Stimulated activated naive B cell treated with anti-CD40 and anti-IgM and Interleukin-4, amounts not matched to agents 10 μg/mL and 1 μg/mL and 100 μg/mL, for 72 hours (primary cell): ENCODE results near the gene DGKG.

Experiments
- ATAC-seq, 2 donors: fragments of 150-1000 bp; cut with Tn5 transposase; replicated peaks; 2 replicates each; pipeline ENCODE4 v1.10.0; 2021; ENCODE audit warnings: moderate library complexity in 1 of 2
- DNase-seq: peaks from one replicate; pipeline ENCODE4 v3.0.0; 2021
- H3K27ac Mint-ChIP-seq: one replicate; pipeline ENCODE4 v1.8.0; 2022; ENCODE audit warnings: mild to moderate bottlenecking, mixed read lengths
- H3K27me3 Mint-ChIP-seq, 2 donors: one replicate each; pipeline ENCODE4 v1.8.0; 2022; ENCODE audit warnings: mixed read lengths in 2 of 2
- H3K36me3 Mint-ChIP-seq, 2 donors: one replicate each; pipeline ENCODE4 v1.8.0; 2022; ENCODE audit warnings: mixed read lengths in 2 of 2, mild to moderate bottlenecking in 1 of 2
- H3K4me1 Mint-ChIP-seq, 2 donors: one replicate each; pipeline ENCODE4 v1.8.0; 2022; ENCODE audit warnings: mixed read lengths in 2 of 2, mild to moderate bottlenecking in 1 of 2
- H3K4me3 Mint-ChIP-seq, 2 donors: one replicate each; pipeline ENCODE4 v1.8.0; 2022; ENCODE audit warnings: mild to moderate bottlenecking in 2 of 2, mixed read lengths in 2 of 2, moderate library complexity in 1 of 2
- H3K9me3 Mint-ChIP-seq, 2 donors: one replicate each; pipeline ENCODE4 v1.8.0; 2022; ENCODE audit warnings: mixed read lengths in 2 of 2, mild to moderate bottlenecking in 1 of 2

DGKG gene

GRCh38 chr3:186319945-186320344, 42.1 kb downstream of the DGKG start:
- no peaks in the 10 kb centered on the region for H3K4me1 Mint-ChIP-seq
- H3K4me3 Mint-ChIP-seq, result no peak overlapping the region
- no peak overlapping the region for H3K27ac Mint-ChIP-seq
- ATAC-seq (no peak), DNase-seq (no peak)
- peaks cover 5 to 21% of the 10 kb centered on the region in 2 donors for H3K27me3 Mint-ChIP-seq
- peaks cover 0 to 6% of the 10 kb centered on the region in 2 donors for H3K36me3 Mint-ChIP-seq
- H3K9me3 Mint-ChIP-seq, result peaks cover 0 to 1% of the 10 kb centered on the region in 2 donors

GRCh38 chr3:186318135-186318534, 43.9 kb downstream of the DGKG start:
- no peaks in the 10 kb centered on the region for H3K4me1 Mint-ChIP-seq
- peaks cover 5 to 15% of the 10 kb centered on the region in 2 donors for H3K27me3 Mint-ChIP-seq

GRCh38 chr3:186317478-186317877, 44.6 kb downstream of the DGKG start:
- Mint-ChIP-seq H3K4me1 (no peaks in the 10 kb centered on the region), H3K36me3 (peaks cover 0 to 3% of the 10 kb centered on the region in 2 donors), H3K9me3 (no peaks in the 10 kb centered on the region), H3K27ac (no peak overlapping the region), H3K4me3 (no peak overlapping the region), H3K27me3 (peaks cover 5 to 9% of the 10 kb centered on the region in 2 donors)
- no peak for ATAC-seq
- no peak for DNase-seq

More at GRCh38 chr3:186318135-186318534, 43.9 kb downstream of the DGKG start:
- no peak overlapping the region for H3K4me3 Mint-ChIP-seq
- DNase-seq, result no peak
- no peak for ATAC-seq
- peaks cover 0 to 6% of the 10 kb centered on the region in 2 donors for H3K36me3 Mint-ChIP-seq
- no peak overlapping the region for H3K27ac Mint-ChIP-seq
- H3K9me3 Mint-ChIP-seq, result peaks cover 0 to 1% of the 10 kb centered on the region in 2 donors

GRCh38 chr3:186316666-186317260, 45.3 kb downstream of the DGKG start:
- ATAC-seq, result no peak
- Mint-ChIP-seq H3K4me3 (no peak overlapping the region), H3K9me3 (no peaks in the 10 kb centered on the region), H3K36me3 (peaks cover 0 to 3% of the 10 kb centered on the region in 2 donors), H3K4me1 (no peaks in the 10 kb centered on the region), H3K27me3 (peaks cover 5 to 9% of the 10 kb centered on the region in 2 donors), H3K27ac (no peak overlapping the region)
- no peak for DNase-seq

DNA sequence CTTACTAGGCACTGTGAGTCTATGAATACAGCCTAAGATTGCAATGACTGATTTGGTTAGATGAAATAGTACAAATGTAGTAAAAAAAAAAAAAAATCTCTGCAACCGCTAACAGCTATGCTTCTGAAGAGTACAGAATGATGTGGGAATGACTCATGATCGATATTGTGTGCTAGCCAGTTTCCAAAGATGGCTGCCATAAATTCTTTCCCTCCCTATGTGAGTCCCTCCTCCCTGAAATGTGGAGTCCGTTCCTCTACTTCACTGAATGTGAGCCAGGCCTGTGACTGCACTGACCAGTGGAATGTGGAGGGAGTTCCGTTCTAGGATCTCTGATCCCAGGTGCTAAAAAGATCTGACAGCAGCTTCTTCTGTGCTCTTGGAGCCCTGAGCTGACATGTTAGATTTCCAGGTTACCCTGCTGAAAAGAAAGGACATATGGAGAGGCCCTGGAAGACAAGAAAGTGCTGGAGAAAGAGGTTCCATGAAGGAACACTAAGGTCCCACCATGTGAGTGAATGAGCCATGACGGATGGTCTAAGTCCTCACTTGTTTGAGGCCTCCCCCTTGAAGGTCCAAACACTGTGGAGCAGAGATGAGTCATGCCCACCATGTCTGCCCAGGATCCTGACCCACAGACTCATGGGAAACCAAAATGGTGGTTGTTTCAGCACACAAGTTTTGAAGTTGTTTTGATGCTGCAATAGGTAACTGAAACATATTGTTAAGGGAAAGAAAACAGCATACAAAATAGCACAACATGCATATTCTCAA, 46.3 kb downstream of the DGKG start:
- Mint-ChIP-seq H3K36me3 (peaks cover 0 to 3% of the 10 kb centered on the region in 2 donors), H3K4me3 (no peak overlapping the region), H3K27ac (no peak overlapping the region), H3K9me3 (no peaks in the 10 kb centered on the region), H3K27me3 (peaks cover 5% of the 10 kb centered on the region in 2 donors), H3K4me1 (no peaks in the 10 kb centered on the region)
- DNase-seq (no peak), ATAC-seq (no peak)

DNA sequence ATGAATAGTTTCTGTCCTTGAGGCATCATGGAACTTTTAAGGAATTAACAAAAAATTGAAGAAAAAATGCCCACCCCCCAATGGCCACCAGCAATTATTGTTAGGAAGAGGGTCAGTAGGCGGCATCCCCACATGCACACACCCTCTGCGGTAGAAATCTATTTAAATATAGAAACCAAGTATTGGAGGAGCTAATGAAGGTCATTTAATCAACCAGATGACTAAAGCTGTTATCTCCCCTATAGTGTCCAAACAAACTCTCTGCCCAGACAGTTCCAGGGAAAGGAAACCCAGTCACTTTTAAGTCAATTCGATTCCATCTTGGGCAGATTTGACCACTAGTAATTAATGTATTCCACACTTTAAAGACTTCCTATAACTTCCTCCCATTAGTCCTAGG, 47.1 kb downstream of the DGKG start:
- H3K9me3 Mint-ChIP-seq, result no peaks in the 10 kb centered on the region
- ATAC-seq (no peak), DNase-seq (no peak)
- H3K27me3 Mint-ChIP-seq, result peaks cover 5% of the 10 kb centered on the region in 2 donors
- no peak overlapping the region for H3K27ac Mint-ChIP-seq
- no peak overlapping the region for H3K4me3 Mint-ChIP-seq
- no peaks in the 10 kb centered on the region for H3K4me1 Mint-ChIP-seq
- peaks cover 0 to 3% of the 10 kb centered on the region in 2 donors for H3K36me3 Mint-ChIP-seq

DNA sequence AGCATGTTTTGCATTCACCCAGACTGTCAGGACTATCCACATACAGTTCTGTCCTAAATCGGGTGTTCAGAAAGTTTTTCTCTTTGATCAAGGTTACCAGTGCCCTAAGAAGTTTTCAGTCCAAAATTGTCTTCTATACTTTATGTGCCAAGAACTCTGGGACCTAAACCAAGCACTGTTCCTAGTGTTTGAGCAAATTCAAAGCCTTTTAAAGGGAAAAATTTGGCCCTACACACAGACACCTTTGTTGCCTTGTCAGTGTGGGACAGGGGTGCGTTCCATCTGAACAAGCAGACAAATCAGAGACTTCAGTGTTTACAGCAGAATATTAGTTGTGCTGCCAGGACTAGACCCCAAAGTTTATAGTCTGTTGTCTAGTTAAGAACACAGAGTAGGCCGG, 50.6 kb downstream of the DGKG start:
- H3K4me3 Mint-ChIP-seq, result no peak overlapping the region
- no peaks in the 10 kb centered on the region for H3K4me1 Mint-ChIP-seq
- no peaks in the 10 kb centered on the region for H3K9me3 Mint-ChIP-seq
- no peak overlapping the region for H3K27ac Mint-ChIP-seq
- H3K36me3 Mint-ChIP-seq, result no peaks in the 10 kb centered on the region
- DNase-seq (no peak), ATAC-seq (no peak)
- peaks cover 5 to 6% of the 10 kb centered on the region in 2 donors for H3K27me3 Mint-ChIP-seq

GRCh38 chr3:186308549-186308948, 53.5 kb downstream of the DGKG start:
- no peaks in the 10 kb centered on the region for H3K4me1 Mint-ChIP-seq
- no peaks in the 10 kb centered on the region for H3K9me3 Mint-ChIP-seq
- no peaks in the 10 kb centered on the region for H3K36me3 Mint-ChIP-seq
- ATAC-seq (no peak), DNase-seq (no peak)
- peaks cover 5 to 6% of the 10 kb centered on the region in 2 donors for H3K27me3 Mint-ChIP-seq
- H3K27ac Mint-ChIP-seq, result no peak overlapping the region
- no peak overlapping the region for H3K4me3 Mint-ChIP-seq

- H3K4me3 Mint-ChIP-seq, result no peak overlapping the region
- H3K36me3 Mint-ChIP-seq, result no peaks in the 10 kb centered on the region
- H3K27ac Mint-ChIP-seq, result no peak overlapping the region
- ATAC-seq, result no peak
- H3K9me3 Mint-ChIP-seq, result no peaks in the 10 kb centered on the region
- H3K4me1 Mint-ChIP-seq, result no peaks in the 10 kb centered on the region
- no peak for DNase-seq
- peaks cover 5 to 6% of the 10 kb centered on the region in 2 donors for H3K27me3 Mint-ChIP-seq
Observed at GRCh38 chr3:186307594-186308221, 54.3 kb downstream of the DGKG start.

GRCh38 chr3:186305286-186305685, 56.7 kb downstream of the DGKG start:
- no peak overlapping the region for H3K4me3 Mint-ChIP-seq
- H3K27me3 Mint-ChIP-seq, result peaks cover 5 to 6% of the 10 kb centered on the region in 2 donors
- H3K27ac Mint-ChIP-seq, result no peak overlapping the region
- DNase-seq, result no peak
- no peaks in the 10 kb centered on the region for H3K36me3 Mint-ChIP-seq
- no peaks in the 10 kb centered on the region for H3K4me1 Mint-ChIP-seq
- H3K9me3 Mint-ChIP-seq, result no peaks in the 10 kb centered on the region
- no peak for ATAC-seq

GRCh38 chr3:186303965-186304364, 58.1 kb downstream of the DGKG start:
- Mint-ChIP-seq H3K27ac (no peak overlapping the region), H3K9me3 (no peaks in the 10 kb centered on the region), H3K27me3 (peaks cover 2 to 3% of the 10 kb centered on the region in 2 donors), H3K4me3 (no peak overlapping the region), H3K36me3 (no peaks in the 10 kb centered on the region), H3K4me1 (no peaks in the 10 kb centered on the region)
- DNase-seq (no peak), ATAC-seq (no peak)

DNA sequence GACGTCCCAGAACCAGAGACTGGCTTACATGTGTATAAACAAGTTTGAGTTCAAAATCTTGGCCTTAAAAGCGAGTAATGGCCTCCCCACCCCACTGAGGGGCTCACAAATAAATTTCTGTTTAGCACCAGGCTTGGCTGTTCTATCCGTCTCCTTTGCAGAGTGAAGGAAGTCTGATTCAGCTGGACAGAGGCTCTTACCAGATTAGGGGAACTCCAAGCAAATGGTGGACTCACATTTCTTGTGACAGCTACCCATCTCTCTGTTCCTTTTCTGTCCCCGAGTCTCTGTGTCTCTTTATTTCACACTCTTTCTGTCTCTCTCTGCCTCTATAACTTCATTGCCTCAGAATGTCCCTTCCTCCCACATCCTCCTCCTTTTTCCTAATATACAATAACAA, 62.7 kb downstream of the DGKG start:
- H3K4me3 Mint-ChIP-seq, result no peak overlapping the region
- H3K27me3 Mint-ChIP-seq, result no peaks in the 10 kb centered on the region
- no peak overlapping the region for H3K27ac Mint-ChIP-seq
- ATAC-seq (no peak), DNase-seq (no peak)
- H3K9me3 Mint-ChIP-seq, result no peaks in the 10 kb centered on the region
- no peaks in the 10 kb centered on the region for H3K4me1 Mint-ChIP-seq
- no peaks in the 10 kb centered on the region for H3K36me3 Mint-ChIP-seq

DNA sequence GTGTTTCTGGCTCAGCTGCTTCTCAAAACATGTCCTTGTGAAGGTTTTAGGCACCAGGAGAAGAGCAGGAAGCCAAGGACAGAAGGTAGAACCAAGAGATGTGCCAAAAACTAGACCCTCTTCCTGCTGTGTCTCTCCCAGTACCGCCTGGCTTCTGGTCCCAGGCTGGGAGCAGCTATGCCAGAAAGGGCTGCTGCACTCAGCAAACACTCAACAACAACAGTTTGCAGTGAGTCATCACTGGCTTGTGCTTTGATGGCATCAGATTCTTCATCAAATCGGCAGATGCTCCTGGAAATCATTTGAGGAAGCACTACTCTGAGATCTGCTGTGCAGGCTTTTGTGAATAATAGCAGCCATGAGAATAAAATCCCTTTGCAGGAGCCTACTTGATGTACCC, 63.2 kb downstream of the DGKG start:
- no peak for DNase-seq
- no peaks in the 10 kb centered on the region for H3K27me3 Mint-ChIP-seq

DNA sequence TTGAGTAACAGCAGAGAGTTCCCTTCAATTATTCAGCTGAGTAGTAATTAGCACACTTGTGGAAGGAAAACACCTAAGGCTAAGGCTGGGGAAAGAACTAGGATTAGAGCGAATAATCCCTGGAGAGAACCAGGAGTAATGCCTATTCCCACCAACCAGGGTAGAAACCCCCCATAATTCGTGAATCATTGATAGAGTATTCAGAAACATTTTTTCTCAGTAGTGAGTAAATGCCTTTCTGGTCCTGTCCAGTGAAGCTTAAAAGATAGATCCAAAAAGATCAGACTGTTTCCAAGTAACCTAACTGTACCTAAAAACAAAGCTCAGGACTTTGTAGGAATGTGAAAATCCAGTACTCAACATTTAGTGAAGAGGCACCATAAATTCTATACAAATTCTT, 71.2 kb downstream of the DGKG start:
- DNase-seq, result no peak
- Mint-ChIP-seq H3K27me3 (peaks cover 3 to 4% of the 10 kb centered on the region in 2 donors), H3K4me1 (no peaks in the 10 kb centered on the region), H3K9me3 (no peaks in the 10 kb centered on the region), H3K36me3 (peaks cover 0 to 6% of the 10 kb centered on the region in 2 donors), H3K27ac (no peak overlapping the region), H3K4me3 (no peak overlapping the region)
- ATAC-seq, result no peak

More for the DNA sequence above, 63.2 kb downstream of the DGKG start:
- Mint-ChIP-seq H3K4me3 (no peak overlapping the region), H3K9me3 (no peaks in the 10 kb centered on the region), H3K4me1 (no peaks in the 10 kb centered on the region), H3K36me3 (no peaks in the 10 kb centered on the region), H3K27ac (no peak overlapping the region)
- no peak for ATAC-seq

GRCh38 chr3:186287711-186288110, 74.3 kb downstream of the DGKG start:
- Mint-ChIP-seq H3K36me3 (peaks cover 0 to 7% of the 10 kb centered on the region in 2 donors), H3K4me3 (no peak overlapping the region), H3K4me1 (no peaks in the 10 kb centered on the region), H3K27ac (no peak overlapping the region), H3K9me3 (no peaks in the 10 kb centered on the region), H3K27me3 (peaks cover 4 to 5% of the 10 kb centered on the region in 2 donors)
- ATAC-seq (no peak), DNase-seq (no peak)
